Esophagus squamous epithelium (tissue), 4 donors: ENCODE measurements around the gene ASB2.

Source experiments
- CTCF ChIP-seq, 6 experiments: fragments of 450-650 bp in 4 of 6; fragments of 200-600 bp in 2 of 6; sonication (generic) in 2 of 6; IDR thresholded peaks; one replicate each; pipeline ENCODE4 v1.5.1; 2016 to 2019; ENCODE audit warnings: antibody characterized with exemption in 6 of 6, mild to moderate bottlenecking in 4 of 6, moderate library complexity in 4 of 6
- POLR2A ChIP-seq, 4 donors: fragments of 450-650 bp; IDR thresholded peaks; one replicate each; pipeline ENCODE4 v1.6.1; 2017; ENCODE audit warnings: antibody characterized with exemption in 4 of 4, mild to moderate bottlenecking in 4 of 4, moderate library complexity in 3 of 4

DNA sequence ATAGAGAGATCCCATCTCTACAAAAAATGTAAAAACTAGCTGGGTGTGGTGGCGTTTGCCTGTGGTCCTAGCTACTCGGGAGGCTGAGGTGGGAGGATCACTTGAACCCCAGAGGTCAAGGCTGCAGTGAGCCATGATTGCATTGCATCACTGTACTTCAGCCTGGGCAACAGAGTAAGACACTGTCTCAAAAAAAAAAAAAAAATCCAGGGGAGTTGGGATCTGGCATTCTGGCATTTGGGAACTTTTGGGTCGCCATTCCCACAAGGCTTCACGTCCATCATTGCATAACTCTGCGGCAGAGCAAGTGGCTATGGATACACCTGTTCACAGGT is 83.9 kb downstream of the ASB2 start:
- TF ChIP-seq CTCF (IDR thresholded peaks at IDR 0.05) (no peak), POLR2A (IDR thresholded peaks at IDR 0.05) (no peak)
